HCT116 (cell line): Measurements from ENCODE around the gene ABHD4. TPM values are rescaled to one million over a fixed set of nuclear protein-coding genes. Genes with fewer than 3 reads are reported as not detected.

Experiments
- ATAC-seq: fragments of 200-7000 bp; cut with Tn5 transposase; 2 replicates; pipeline ENCODE4 v1.9.1; 2020; ENCODE audit warnings: mild to moderate bottlenecking, moderate library complexity
- BruUV-seq: library from RNA; stranded (reverse); fragments of 400-500 nt; replicated peaks from 2 replicates; lab custom pipeline; 2021; lab: Mats Ljungman, UMichigan
- CTCF ChIA-PET: fragments of 300-600 bp; sonication (Branson Sonifier 250); formaldehyde crosslinking; loops from one replicate; lab custom pipeline; 2021; ENCODE audit warnings: antibody characterized with exemption; lab: Charles Lee
- POLR2A ChIA-PET: fragments of 300-600, 350-600 bp; sonication (Branson Sonifier 250); formaldehyde crosslinking; loops from one replicate; lab custom pipeline; 2021; ENCODE audit warnings: antibody characterized with exemption; lab: Charles Lee
- RAD21 ChIA-PET, 2 experiments: fragments of 300-600 bp; sonication (Branson Sonifier 250); formaldehyde crosslinking; loops; one replicate each; lab custom pipeline; 2023; ENCODE audit warnings: low total read pairs in 2 of 2; ENCODE audit not compliant: uncharacterized antibody in 2 of 2, unreplicated experiment in 2 of 2, low non-redundant PET in 1 of 2; lab: Charles Lee
- DNase-seq: peaks from one replicate; pipeline ENCODE4 v3.0.0-alpha.2; 2010; ENCODE audit warnings: low read depth, low spot score
- H2AFZ ChIP-seq: fragments of 200-600 bp; shearing (Covaris generic), sonication (generic); 2 replicates; pipeline ENCODE4 v1.6.1; 2017; ENCODE audit warnings: low read depth, mixed run types, mixed read lengths, antibody characterized with exemption, low read length; ENCODE audit not compliant: poor library complexity, severe bottlenecking
- H3K27ac ChIP-seq: 2 replicates; pipeline ENCODE4 v1.5.1; 2012; ENCODE audit warnings: low read depth, low read length
- H3K27me3 ChIP-seq: fragments of 200-600 bp; sonication (generic); 2 replicates; pipeline ENCODE4 v1.6.1; 2016; ENCODE audit warnings: mixed run types, low read length, mixed read lengths; ENCODE audit not compliant: insufficient read depth
- H3K36me3 ChIP-seq, 2 experiments: fragments of 200-500 bp in 1 of 2; fragments of 200-600 bp in 1 of 2; sonication (Bioruptor generic) in 1 of 2; sonication (generic) in 1 of 2; 2 replicates each; pipeline versions ENCODE4 v1.5.1 to v1.6.1; 2014 to 2016; ENCODE audit warnings: low read length in 2 of 2, inconsistent platforms in 1 of 2, mixed read lengths in 1 of 2, mixed run types in 1 of 2; ENCODE audit not compliant: insufficient read depth in 2 of 2, control insufficient read depth in 1 of 2
- H3K4me1 ChIP-seq, 2 experiments: fragments of 200-600 bp in 1 of 2; sonication (generic) in 1 of 2; 2 replicates each; pipeline versions ENCODE4 v1.5.1 to v1.6.1; 2012 to 2017; ENCODE audit warnings: low read length in 2 of 2, inconsistent platforms in 1 of 2, mild to moderate bottlenecking in 1 of 2, mixed read lengths in 1 of 2, mixed run types in 1 of 2, moderate library complexity in 1 of 2; ENCODE audit not compliant: insufficient read depth in 2 of 2, control insufficient read depth in 1 of 2
- H3K4me2 ChIP-seq: fragments of 200-600 bp; sonication (generic); 2 replicates; pipeline ENCODE4 v1.6.1; 2017; ENCODE audit warnings: mixed run types, low read length, mixed read lengths
- H3K4me3 ChIP-seq, 2 experiments: fragments of 200-600 bp in 1 of 2; sonication (generic) in 1 of 2; replicated peaks in 1 of 2; 2 replicates each; pipeline ENCODE4 v1.5.1; 2011 to 2016; ENCODE audit warnings: low read length in 2 of 2, control low read depth in 1 of 2, low read depth in 1 of 2, mild to moderate bottlenecking in 1 of 2, mixed read lengths in 1 of 2, mixed run types in 1 of 2
- H3K79me2 ChIP-seq: fragments of 200-600 bp; sonication (generic); 2 replicates; pipeline ENCODE4 v1.6.1; 2017; ENCODE audit warnings: mild to moderate bottlenecking, mixed run types, low read length, moderate library complexity, mixed read lengths; ENCODE audit not compliant: insufficient read depth
- H3K9ac ChIP-seq: fragments of 200-600 bp; sonication (generic); 2 replicates; pipeline ENCODE4 v1.6.1; 2016; ENCODE audit warnings: low read length, mixed read lengths
- H3K9me2 ChIP-seq: fragments of 200-600 bp; sonication (generic), shearing (Covaris generic); 2 replicates; pipeline ENCODE4 v1.6.1; 2017; ENCODE audit warnings: mixed run types, mild to moderate bottlenecking, moderate library complexity; ENCODE audit not compliant: insufficient read depth
- H3K9me3 ChIP-seq, 2 experiments: fragments of 200-500 bp in 1 of 2; fragments of 200-600 bp in 1 of 2; sonication (Bioruptor generic) in 1 of 2; sonication (generic) in 1 of 2; 2 replicates each; pipeline ENCODE4 v1.6.1; 2014 to 2017; ENCODE audit warnings: low read length in 2 of 2, mixed read lengths in 2 of 2, inconsistent platforms in 1 of 2, low read depth in 1 of 2, mild to moderate bottlenecking in 1 of 2, mixed run types in 1 of 2, moderate library complexity in 1 of 2; ENCODE audit not compliant: control insufficient read depth in 1 of 2, insufficient read depth in 1 of 2
- H4K20me1 ChIP-seq: fragments of 200-600 bp; sonication (generic), shearing (Covaris generic); 2 replicates; pipeline ENCODE4 v1.6.1; 2017; ENCODE audit warnings: mixed run types, mild to moderate bottlenecking, moderate library complexity; ENCODE audit not compliant: insufficient read depth
- ATF3 ChIP-seq: IDR thresholded peaks from 2 replicates; pipeline ENCODE4 v1.6.1; 2012
- CBX3 ChIP-seq: IDR thresholded peaks from 2 replicates; pipeline ENCODE4 v1.6.1; 2012; ENCODE audit warnings: low read depth
- CEBPB ChIP-seq: IDR thresholded peaks from 2 replicates; pipeline ENCODE4 v1.6.1; 2012; ENCODE audit warnings: low read depth
- ELF1 ChIP-seq: IDR thresholded peaks from 2 replicates; pipeline ENCODE4 v1.6.1; 2012; ENCODE audit warnings: low read depth, borderline replicate concordance
- EZH2 ChIP-seq: fragments of 200-600 bp; sonication (generic); IDR thresholded peaks from 2 replicates; pipeline ENCODE4 v1.6.1; 2017; ENCODE audit warnings: antibody characterized with exemption, mixed run types
- FOSL1 ChIP-seq: IDR thresholded peaks from 2 replicates; pipeline ENCODE4 v1.6.1; 2012; ENCODE audit warnings: low read depth
- JUND ChIP-seq: IDR thresholded peaks from 2 replicates; pipeline ENCODE4 v1.6.1; 2012
- POLR2A ChIP-seq: IDR thresholded peaks from 2 replicates; pipeline ENCODE4 v1.7.0; 2011; ENCODE audit warnings: borderline replicate concordance; ENCODE audit not compliant: insufficient read depth, insufficient read length; ENCODE audit errors: extremely low read depth
- RAD21 ChIP-seq: IDR thresholded peaks from 2 replicates; pipeline ENCODE4 v1.6.1; 2012; ENCODE audit warnings: low read depth, mild to moderate bottlenecking
- SIN3A ChIP-seq: IDR thresholded peaks from 2 replicates; pipeline ENCODE4 v1.6.1; 2012; ENCODE audit warnings: low read depth
- SP1 ChIP-seq: IDR thresholded peaks from 2 replicates; pipeline ENCODE4 v1.6.1; 2012; ENCODE audit warnings: low read depth
- SRF ChIP-seq: IDR thresholded peaks from 2 replicates; pipeline ENCODE4 v1.6.1; 2012; ENCODE audit warnings: low read depth
- TCF7L2 ChIP-seq: IDR thresholded peaks from 2 replicates; pipeline ENCODE4 v1.7.0; 2011; ENCODE audit warnings: borderline replicate concordance, inconsistent platforms; ENCODE audit not compliant: insufficient read depth, insufficient read length; ENCODE audit errors: extremely low read depth
- YY1 ChIP-seq: IDR thresholded peaks from 2 replicates; pipeline ENCODE4 v1.6.1; 2011; ENCODE audit warnings: low read length, low read depth, moderate library complexity, mild to moderate bottlenecking; ENCODE audit not compliant: insufficient replicate concordance; ENCODE audit errors: extremely low read depth
- ZBTB33 ChIP-seq: IDR thresholded peaks from 2 replicates; pipeline ENCODE4 v1.6.1; 2011; ENCODE audit warnings: mild to moderate bottlenecking, low read length, moderate library complexity; ENCODE audit not compliant: insufficient replicate concordance; ENCODE audit errors: extremely low read depth
- ZFX ChIP-seq: fragments of 450-650 bp; IDR thresholded peaks from 2 replicates; pipeline ENCODE4 v1.6.1; 2017
- ZNF274 ChIP-seq: fragments of 200-500 bp; sonication (Bioruptor generic); IDR thresholded peaks from 2 replicates; pipeline ENCODE4 v1.6.1; 2014; ENCODE audit warnings: mild to moderate bottlenecking, low read depth, low read length, inconsistent platforms
- intact Hi-C: fragments of 100-400 bp; cut with micrococcal nuclease; formaldehyde crosslinking; loops from 2 replicates; pipeline ENCODE4 v1.10.0; 2022
- total RNA-seq: library from RNA; stranded (reverse); gene quantifications from one replicate; pipeline ENCODE4 v1.2.1, GENCODE V29; 2021; ENCODE audit not compliant: unreplicated experiment

ABHD4 gene
- total RNA-seq, 1 experiment from 2014 or later, result 9.4 TPM

GRCh38 chr14:22601456-22601855, 3.4 kb downstream of the ABHD4 start:
- Histone ChIP-seq H3K27ac (no peak overlapping the region), H3K9me2 (no peaks in the 10 kb centered on the region), H3K9ac (no peak overlapping the region), H4K20me1 (no peaks in the 10 kb centered on the region), H3K36me3 (no peaks in the 10 kb centered on the region; a peak in 2 of 4 replicates), H3K4me1 (peaks cover 13 to 51% of the 10 kb centered on the region in 2 experiments), H3K4me2 (no peak overlapping the region), H3K79me2 (no peaks in the 10 kb centered on the region), H2AFZ (no peak overlapping the region), H3K9me3 (no peaks in the 10 kb centered on the region), H3K27me3 (no peaks in the 10 kb centered on the region), H3K4me3 (no peak overlapping the region)
- TF ChIP-seq YY1 (no peak), ELF1 (no peak), RAD21 (no peak), POLR2A (no peak), CEBPB (no peak), ATF3 (no peak), JUND (no peak), FOSL1 (no peak)
- DNase-seq (no peak), ATAC-seq (no peak)
- ChIA-PET POLR2A (no interaction called here), CTCF (interaction anchor here (1.2 kb wide), 1 partner anchor 12 kb away, joined by 3 read pairs; no protein-coding TSS in a partner anchor), RAD21 (no interaction called here)
- no TSS peak for BruUV-seq
- intact Hi-C loops, result no loop called here

GRCh38 chr14:22601996-22602395, 3.9 kb downstream of the ABHD4 start:
- Histone ChIP-seq H3K27ac (no peak overlapping the region), H3K4me1 (peaks cover 13 to 51% of the 10 kb centered on the region in 2 experiments), H3K79me2 (no peaks in the 10 kb centered on the region), H3K36me3 (no peaks in the 10 kb centered on the region; a peak in 2 of 4 replicates), H2AFZ (no peak overlapping the region), H3K27me3 (no peaks in the 10 kb centered on the region), H4K20me1 (no peaks in the 10 kb centered on the region), H3K9me3 (no peaks in the 10 kb centered on the region), H3K4me3 (no peak overlapping the region), H3K4me2 (no peak overlapping the region; the same call in 1 of the 2 replicates), H3K9me2 (no peaks in the 10 kb centered on the region), H3K9ac (no peak overlapping the region)
- no peak for TF ChIP-seq EZH2
- TF ChIP-seq SRF, result no peak
- no peak for TF ChIP-seq TCF7L2
- TF ChIP-seq POLR2A, result no peak
- TF ChIP-seq SIN3A, result no peak
- no peak for TF ChIP-seq ZBTB33
- no peak for TF ChIP-seq FOSL1
- no peak for TF ChIP-seq ATF3
- no peak for TF ChIP-seq ZFX
- TF ChIP-seq CEBPB, result no peak
- TF ChIP-seq ZNF274, result no peak
- no peak for TF ChIP-seq RAD21
- no peak for TF ChIP-seq ELF1
- no peak for TF ChIP-seq SP1
- no peak for TF ChIP-seq CBX3
- no TSS peak for BruUV-seq
- RAD21 ChIA-PET, result no interaction called here
- CTCF ChIA-PET, result interaction anchor here (1.2 kb wide), 1 partner anchor 12 kb away, joined by 3 read pairs; no protein-coding TSS in a partner anchor
- POLR2A ChIA-PET, result interaction anchor here (0.7 kb wide), 1 partner anchor 189 kb away, joined by 9 read pairs; no protein-coding TSS in a partner anchor
- intact Hi-C loops, result no loop called here
- DNase-seq, result no peak
- ATAC-seq, result no peak
